Activated gamma-delta T cell treated with Interleukin-2 at 50 U/mL for 16 hours (primary cell): Measurements from ENCODE around the gene EFCAB6.

Source experiments
- DNase-seq: peaks from one replicate; pipeline ENCODE4 v3.0.0-alpha.2; 2020

Gene EFCAB6

DNA sequence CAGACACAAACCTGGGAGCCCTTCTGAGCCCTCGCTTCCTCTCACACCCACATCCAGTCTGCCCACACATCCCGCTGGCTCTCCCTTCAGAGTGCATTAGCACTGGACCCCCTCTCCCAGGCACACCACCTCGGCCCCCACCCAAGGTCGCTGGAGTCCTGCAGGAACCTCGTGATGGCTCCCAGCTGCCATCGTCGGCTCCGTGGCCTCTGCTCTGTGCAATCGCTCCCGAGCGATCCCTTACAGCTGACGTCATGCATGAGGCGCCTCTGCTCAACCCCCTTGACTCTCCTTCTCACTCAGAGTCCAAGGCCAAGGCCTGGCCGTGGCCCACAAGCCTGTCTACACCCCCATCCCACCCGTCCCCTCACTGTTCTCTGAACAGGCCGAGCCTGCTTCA is 183.9 kb downstream of the EFCAB6 start:
- DNase-seq, result no peak

DNA sequence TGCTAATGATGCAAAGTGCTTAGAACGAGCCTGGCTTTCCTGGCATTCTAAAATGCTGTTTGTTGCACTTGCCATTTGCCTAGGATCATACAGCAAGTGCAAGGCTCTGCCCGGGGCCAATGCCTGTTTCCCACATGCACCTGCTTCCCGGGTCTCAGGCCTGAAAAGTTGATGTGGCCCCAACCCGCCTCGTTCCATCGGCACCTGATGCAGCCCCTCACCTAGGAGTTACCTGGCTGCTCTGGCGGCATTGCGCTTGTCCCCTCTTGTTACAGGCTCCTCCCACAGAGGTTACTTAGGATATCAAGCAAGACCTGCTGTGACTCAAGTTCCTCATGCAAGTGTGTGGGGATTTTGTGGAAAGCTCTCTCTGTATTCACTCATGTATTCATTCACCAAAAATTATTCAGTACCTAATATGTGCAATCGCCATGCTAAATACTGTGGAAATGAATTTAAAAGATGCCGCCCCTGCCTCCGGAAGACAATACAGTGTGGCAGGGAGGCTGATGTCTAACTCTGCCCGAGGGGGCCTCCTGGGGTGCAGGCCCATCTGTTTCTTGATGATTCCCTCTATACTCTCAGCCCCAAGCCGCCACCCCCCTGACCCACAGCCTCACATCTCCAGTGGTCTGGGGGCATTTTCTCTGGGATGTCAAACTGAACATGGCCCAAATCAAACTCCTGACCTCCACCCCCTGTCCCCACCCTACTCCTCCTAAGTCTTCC is 184.5 kb downstream of the EFCAB6 start:
- DNase-seq, result no peak

DNA sequence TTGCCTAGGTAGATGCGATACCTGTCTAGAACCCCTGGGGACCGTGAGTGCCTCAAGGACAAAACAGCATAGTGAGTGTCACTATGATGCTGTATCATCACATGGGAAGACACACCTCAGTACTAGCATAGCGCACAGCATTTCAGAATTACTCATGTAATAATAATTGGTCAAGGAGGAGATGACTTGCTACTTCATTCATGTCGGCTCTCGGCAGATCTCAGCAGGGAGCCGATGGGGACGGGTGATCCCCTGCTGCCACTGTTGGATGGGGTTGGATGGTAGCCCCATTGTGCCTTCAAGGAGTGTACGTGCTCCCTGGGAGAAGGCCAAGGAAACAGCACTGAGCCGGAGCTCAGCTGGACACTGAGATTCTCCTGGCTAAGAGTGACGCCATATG is 186.9 kb downstream of the EFCAB6 start:
- no peak for DNase-seq

DNA sequence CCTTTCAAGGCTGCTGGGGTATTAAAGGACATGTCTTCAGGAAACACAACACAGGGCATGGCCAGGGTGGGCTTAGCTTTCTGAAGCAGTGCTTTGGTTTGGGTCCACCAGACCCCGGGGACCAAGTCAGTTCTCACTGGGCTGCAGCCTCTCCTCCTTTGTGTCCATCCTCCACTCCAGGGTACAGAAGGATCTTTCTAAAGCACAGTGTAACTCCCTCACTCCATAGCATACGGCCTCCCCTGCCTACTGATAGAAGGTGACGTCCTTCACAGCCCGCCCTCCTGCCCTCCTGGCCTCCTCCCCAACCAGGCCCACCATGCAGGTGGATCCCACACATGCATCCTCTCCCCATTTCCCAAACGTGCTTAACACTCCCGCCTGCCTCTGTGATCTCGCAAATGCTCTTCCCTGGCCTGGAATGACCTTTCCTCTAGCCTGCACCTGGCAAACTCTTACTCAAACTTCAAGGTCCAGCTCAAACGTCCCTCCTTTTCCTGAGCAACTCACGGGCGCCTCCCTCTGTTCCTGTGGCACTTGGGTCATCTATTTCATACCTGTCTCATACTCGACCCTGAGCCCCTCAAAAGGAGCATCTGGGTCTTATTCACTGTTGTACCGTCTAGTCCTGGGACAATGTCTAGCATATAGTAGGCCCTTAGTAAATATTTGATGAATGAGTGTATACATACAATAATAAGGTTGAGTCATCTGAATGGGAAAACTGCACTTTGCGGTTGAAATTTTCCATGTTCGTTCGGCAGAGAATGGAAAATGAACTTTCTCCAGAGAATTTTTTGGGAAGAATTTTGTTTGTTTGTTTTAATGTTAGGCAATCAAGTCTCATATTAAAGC is 187.7 kb downstream of the EFCAB6 start:
- DNase-seq, result no peak

- no peak for DNase-seq
These were observed 189.2 kb downstream of the EFCAB6 start for GRCh38 chr22:43622886-43623285.

GRCh38 chr22:43620197-43620596 is 191.9 kb downstream of the EFCAB6 start:
- DNase-seq, result no peak

GRCh38 chr22:43618517-43618916 is 193.6 kb downstream of the EFCAB6 start:
- no peak for DNase-seq

DNA sequence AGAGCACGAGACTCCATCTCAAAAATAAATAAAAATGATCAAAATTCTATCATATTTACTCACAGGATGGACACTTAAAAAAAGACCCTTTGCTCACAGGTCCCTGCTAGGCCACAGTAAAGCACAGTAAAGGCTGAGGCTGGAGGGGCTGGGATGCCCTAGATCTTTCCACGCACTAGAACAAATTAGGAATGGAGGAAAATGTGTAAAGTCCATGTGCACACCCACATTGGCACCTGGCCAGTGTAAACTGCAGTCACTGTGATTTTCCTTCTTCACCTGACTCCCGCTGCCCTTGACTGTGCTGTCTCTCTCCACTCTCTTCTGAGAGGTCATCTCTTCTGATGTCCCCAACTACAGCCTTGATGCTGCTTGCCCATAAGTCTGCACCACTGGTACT is 195.5 kb downstream of the EFCAB6 start:
- no peak for DNase-seq

DNA sequence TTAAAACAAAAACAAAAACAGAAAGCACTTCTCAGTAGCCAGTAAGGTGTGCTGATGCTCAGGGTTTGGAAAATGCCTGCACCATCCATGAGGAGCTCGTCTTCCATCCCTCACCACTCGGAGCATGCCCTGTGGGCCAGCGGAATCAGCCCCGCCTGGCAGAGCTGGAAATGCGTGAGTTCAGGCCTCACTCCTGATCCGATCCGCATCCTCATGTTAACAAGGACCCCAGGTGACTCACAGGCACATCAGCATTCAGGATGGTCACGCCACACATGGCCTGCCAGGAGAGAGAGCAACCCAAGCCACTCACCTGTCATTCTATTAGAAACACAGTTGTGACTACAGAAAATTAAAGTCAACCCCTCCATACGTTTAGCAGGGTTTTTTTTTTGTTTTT is 211.8 kb downstream of the EFCAB6 start:
- DNase-seq, result no peak

DNA sequence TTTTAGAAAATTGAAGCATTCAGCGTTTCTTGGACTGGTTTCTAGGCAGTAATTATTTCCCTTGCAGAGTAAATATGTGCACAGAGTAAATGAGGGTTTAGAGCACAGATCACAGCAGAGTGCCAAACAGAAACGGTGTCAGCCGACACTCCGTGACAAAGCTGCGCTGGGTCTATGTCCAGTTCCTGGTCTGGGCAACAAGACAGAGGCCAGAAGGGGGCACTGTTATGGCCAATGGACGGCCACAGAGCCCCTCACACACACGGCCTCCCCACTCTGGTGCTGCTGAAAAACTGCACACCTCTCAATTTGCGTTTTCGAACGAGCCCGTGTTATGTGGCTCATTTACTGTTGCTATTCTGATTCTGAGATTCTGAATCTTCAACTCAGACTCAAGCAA is 219.6 kb downstream of the EFCAB6 start:
- no peak for DNase-seq

DNA sequence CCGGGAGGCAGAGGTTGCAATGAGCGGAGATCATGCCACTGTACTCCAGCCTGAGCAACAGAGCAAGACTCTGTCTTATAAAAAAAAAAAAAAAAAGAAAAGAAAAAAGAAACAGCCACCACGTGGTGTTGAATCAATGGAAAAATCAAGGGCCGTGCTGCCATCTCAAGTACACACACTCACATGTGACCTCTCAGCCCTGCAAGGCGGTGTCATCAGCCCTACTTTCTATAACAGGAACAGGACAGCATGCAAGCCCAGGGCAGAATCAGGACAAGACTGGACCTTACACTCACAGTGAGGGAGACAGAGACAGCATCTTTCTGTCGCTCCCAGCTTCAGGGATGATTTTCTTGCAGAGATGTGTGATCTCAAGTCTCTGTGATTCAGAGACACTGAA is 220.7 kb downstream of the EFCAB6 start:
- no peak for DNase-seq

- no peak for DNase-seq
These were observed 224.5 kb downstream of the EFCAB6 start for GRCh38 chr22:43587574-43587973.

DNA sequence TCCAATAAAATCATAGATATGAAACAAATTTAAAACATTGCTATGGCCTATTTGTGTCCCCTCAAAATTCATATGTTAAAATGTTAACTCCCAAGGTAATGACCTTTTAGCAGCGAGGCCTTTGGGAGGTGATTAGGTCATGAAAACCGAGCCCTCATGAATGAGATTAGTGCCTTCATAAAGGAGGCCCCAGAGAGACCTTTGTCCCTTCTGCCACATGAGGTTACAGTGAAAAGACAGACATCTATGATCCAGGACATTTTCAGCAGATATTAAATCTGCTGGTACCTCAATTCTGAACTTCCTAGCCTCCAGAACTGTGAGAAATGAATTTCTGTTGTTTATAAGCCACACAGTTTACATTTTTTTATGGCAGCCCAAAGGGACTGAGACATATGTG is 228.6 kb downstream of the EFCAB6 start:
- no peak for DNase-seq

DNA sequence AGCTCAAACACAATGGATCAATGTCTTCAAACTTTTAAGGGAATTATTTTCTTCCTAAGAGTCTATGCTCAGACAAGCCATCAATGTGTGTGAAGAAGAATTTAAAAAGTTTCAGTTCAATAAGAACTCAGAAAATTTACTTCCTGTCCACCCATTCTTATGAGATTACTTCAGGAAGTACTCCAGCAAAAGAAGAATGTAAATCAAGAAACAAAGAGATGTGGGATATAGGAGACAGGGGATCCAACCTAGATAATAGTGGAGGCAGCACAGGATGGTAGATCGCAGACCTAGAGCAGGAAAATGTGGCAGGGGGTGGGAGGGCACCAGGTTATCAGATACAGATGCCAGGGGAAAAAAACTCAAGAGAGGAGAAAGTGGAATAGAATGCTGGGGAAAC is 229.7 kb downstream of the EFCAB6 start:
- DNase-seq, result no peak

GRCh38 chr22:43580271-43580750 is 231.8 kb downstream of the EFCAB6 start:
- no peak for DNase-seq

DNA sequence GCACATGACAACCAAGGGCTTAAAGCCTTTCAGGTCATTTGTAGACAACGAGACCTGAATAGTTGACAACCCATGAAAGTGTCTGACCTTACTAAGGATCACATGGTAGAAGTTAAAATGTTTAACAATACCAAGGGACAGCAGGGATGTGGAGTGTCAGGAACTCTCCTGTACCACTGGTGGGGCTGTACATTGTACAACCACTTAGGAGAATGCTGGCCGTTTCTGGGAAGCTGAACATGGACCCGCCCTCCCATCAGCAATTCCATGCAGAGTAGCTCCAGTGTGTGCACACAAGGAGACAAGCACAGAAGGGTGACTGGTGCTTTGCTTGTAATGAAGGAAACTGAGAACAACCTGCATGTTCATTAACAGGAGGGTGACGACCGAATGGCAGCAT is 237.4 kb downstream of the EFCAB6 start:
- DNase-seq, result no peak

- DNase-seq, result no peak
These were observed 239.4 kb downstream of the EFCAB6 start for GRCh38 chr22:43572710-43573109.

GRCh38 chr22:43571181-43571580 is 240.9 kb downstream of the EFCAB6 start:
- DNase-seq, result no peak

- no peak for DNase-seq
These were observed 241.5 kb downstream of the EFCAB6 start for GRCh38 chr22:43570531-43571165.

GRCh38 chr22:43569111-43569510 is 243.0 kb downstream of the EFCAB6 start:
- no peak for DNase-seq

DNA sequence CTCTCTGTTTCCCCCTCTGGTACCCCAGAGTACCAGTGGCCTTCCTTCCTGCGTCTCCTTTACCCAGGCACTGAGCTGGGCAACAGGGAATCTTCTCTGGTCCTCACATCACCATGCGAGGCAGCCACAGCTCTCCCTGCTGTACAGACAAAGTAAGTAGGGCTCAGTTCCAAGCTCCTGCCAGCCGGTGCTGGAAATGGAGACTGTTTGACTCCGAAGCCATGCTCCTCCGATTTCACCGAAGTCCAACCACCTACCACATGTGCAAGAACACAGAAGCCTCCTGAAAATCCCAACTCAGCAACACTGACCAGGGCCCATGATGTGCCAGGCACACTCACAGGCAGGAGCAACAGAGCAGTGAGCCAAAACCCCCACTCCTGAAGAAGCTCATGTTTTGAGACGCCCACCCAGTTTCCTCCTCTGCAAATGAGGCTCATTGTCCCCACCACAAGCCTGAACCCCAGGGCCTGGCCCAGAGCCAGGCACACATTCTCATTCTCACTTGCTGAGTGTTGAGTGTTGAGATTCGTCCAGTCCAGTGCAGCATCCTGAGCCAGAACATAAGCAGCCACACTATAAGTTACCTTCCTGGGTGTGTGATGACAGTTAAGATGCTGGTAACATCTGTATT is 244.3 kb downstream of the EFCAB6 start:
- DNase-seq, result no peak

- DNase-seq, result no peak
These were observed 245.4 kb downstream of the EFCAB6 start for GRCh38 chr22:43566561-43567332.
